ENCODE results near the gene MGAM2. TPM values are rescaled to one million over a fixed set of nuclear protein-coding genes. Genes with fewer than 3 reads are reported as not detected.
"Not testable (repeated sequence)": the region's sequence is repeated elsewhere in the genome, so short reads cannot be mapped to it uniquely, and the experiment has no call there.

Gene MGAM2
- total and polyA plus RNA-seq, 2 of the 8 experiments (the other 6 are each of a cell fraction or from before 2014, with no cell fraction given), result 0.02 TPM; not detected in 1

GRCh38 chr7:142101794-142102193 lies 9.7 kb upstream of the MGAM2 start:
- H3K9me3 ChIP-seq (ENCODE audit: insufficient read depth in 2 of 2, low read depth in 1 of 2, low read length in 1 of 2); H2BK5ac ChIP-seq (ENCODE audit: low read depth, low read length); H3K23me2 ChIP-seq (ENCODE audit: low read depth, low read length); H3K79me2 ChIP-seq (ENCODE audit: control insufficient read depth in 1 of 2, insufficient read depth in 2 of 2, low read length in 2 of 2); H3K27me3 ChIP-seq (replicated peaks in 1 of 4; ENCODE audit: control insufficient read depth in 3 of 4, extremely low read depth in 1 of 4, insufficient read depth in 3 of 4, low read length in 3 of 4); H3K18ac ChIP-seq (ENCODE audit: extremely low read depth, low read length); DNase-seq (ENCODE audit: low read depth in 1 of 2, low spot score in 2 of 2); H2BK120ac ChIP-seq (replicated peaks; ENCODE audit: low read depth, low read length); H4K5ac ChIP-seq (ENCODE audit: insufficient read length, low read depth, low read length); H2BK15ac ChIP-seq (ENCODE audit: low read length); H3K4me1 ChIP-seq (replicated peaks in 1 of 4; ENCODE audit: control insufficient read depth in 3 of 4, insufficient read depth in 4 of 4, low read length in 3 of 4); H4K20me1 ChIP-seq (replicated peaks in 1 of 2; ENCODE audit: control insufficient read depth in 1 of 2, insufficient read depth in 2 of 2, low read length in 2 of 2); H2BK12ac ChIP-seq (ENCODE audit: low read depth, low read length); H3K4me2 ChIP-seq (ENCODE audit: insufficient read depth in 1 of 2, low read depth in 2 of 2, low read length in 2 of 2); H2AK5ac ChIP-seq (ENCODE audit: low read depth, low read length); H3K4ac ChIP-seq (replicated peaks; ENCODE audit: insufficient read length, low read depth, low read length); H3K23ac ChIP-seq (ENCODE audit: insufficient read length); H2BK20ac ChIP-seq (ENCODE audit: low read length); H3K14ac ChIP-seq (ENCODE audit: insufficient read length); FAIRE-seq; H3K4me3 ChIP-seq (ENCODE audit: extremely low read depth in 1 of 4, insufficient read depth in 2 of 4, low read depth in 3 of 4, low read length in 4 of 4); H3K79me1 ChIP-seq (ENCODE audit: low read depth, low read length); H3K36me3 ChIP-seq (ENCODE audit: control insufficient read depth in 2 of 4, insufficient read depth in 4 of 4, low read length in 3 of 4); H2AFZ ChIP-seq (ENCODE audit: low read length); H3K27ac ChIP-seq (ENCODE audit: low read depth, low read length); H4K8ac ChIP-seq (ENCODE audit: extremely low read depth, insufficient read depth, low read length); H3K56ac ChIP-seq (replicated peaks; ENCODE audit: insufficient read length, low read depth, low read length); POLR2A ChIA-PET (ENCODE audit: partially characterized antibody); H4K91ac ChIP-seq (replicated peaks; ENCODE audit: insufficient read length, low read length): not testable (repeated sequence)
- peak overlapping the region in 1 of 4 experiments; percentile 49; a peak in 1 of 7 replicates for H3K9ac ChIP-seq (replicated peaks in 1 of 4; ENCODE audit: extremely low read depth in 1 of 4, low read depth in 3 of 4, low read length in 3 of 4)
- WGBS, 2 experiments (ENCODE audit: extremely low coverage in 1 of 2, insufficient coverage in 1 of 2, insufficient read length in 1 of 2, insufficient replicate concordance in 2 of 2, low coverage in 1 of 2, low lambda C conversion rate in 2 of 2, missing lambda C conversion rate in 1 of 2), result 70% methylated on average over 2 of the region's 6 CpGs; no CpG with 5 or more reads in 1 of the 2 experiments
- CTCF ChIA-PET (ENCODE audit: partially characterized antibody), result interaction anchor here (1.1 kb wide), 1 partner anchor 91 kb away, joined by 3 read pairs; no protein-coding TSS in a partner anchor

Measured in H1 (cell line).